Skeletal muscle tissue (tissue), 2 donors: Measurements from ENCODE around the gene DSG1. TPM values are rescaled to one million over a fixed set of nuclear protein-coding genes. Genes with fewer than 3 reads are reported as not detected.

Source experiments
- small RNA-seq: library from RNA; depleted of rRNA; stranded (forward); fragments of <200 nt; gene quantifications from one replicate; pipeline ENCODE3, GENCODE V24; 2014
- total RNA-seq: library from RNA; depleted of rRNA; stranded (reverse); fragments of >200 nt; gene quantifications from one replicate; pipeline ENCODE4 v1.2.3, GENCODE V29; 2014

The DSG1 gene
- total RNA-seq, 1 donor from 2014 or later = not detected

Small RNAs within 50 kb of the gene (small RNA-seq; reads per million reads assigned to genes)
- gene RF00019 = not detected
- gene RNU6-167P = not detected

Other genes with a start within 250 kb of the DSG1 start
- gene DSC2, start 215.7 kb upstream of the DSG1 start, total RNA-seq = 4.2 TPM
- gene DSC1, start 155.3 kb upstream of the DSG1 start, total RNA-seq = not detected
- not detected for gene DSG4, start 58.6 kb downstream of the DSG1 start, total RNA-seq
- not detected for gene DSG3, start 129.6 kb downstream of the DSG1 start, total RNA-seq
- 2.6 TPM for gene DSG2, start 180.0 kb downstream of the DSG1 start, total RNA-seq